Naive thymus-derived CD8-positive, alpha-beta T cell (primary cell): ENCODE results near the gene TFDP2. TPM values are rescaled to one million over a fixed set of nuclear protein-coding genes. Genes with fewer than 3 reads are reported as not detected.
A peak's percentile ranks its signal among the peaks of the same experiment; 100 is the strongest.

ENCODE experiments used
- ATAC-seq, 2 donors: fragments of 150-1000 bp; cut with Tn5 transposase in 1 of 2; sonication (Bioruptor Pico), chemical (Tn5 transposase) in 1 of 2; 1 replicate in 1 of 2; 2 replicates in 1 of 2; pipeline ENCODE4 v1.10.0; 2021; ENCODE audit warnings: mild to moderate bottlenecking in 2 of 2, moderate library complexity in 2 of 2
- POLR2A ChIA-PET: fragments of 350-600 bp; sonication (Branson Sonifier 250); formaldehyde crosslinking; loops from one replicate; lab custom pipeline; 2021; ENCODE audit warnings: antibody characterized with exemption; lab: Charles Lee
- DNase-seq, 10 donors: peaks; one replicate each; pipeline versions ENCODE4 v3.0.0 to v3.0.0-alpha.2; 2020 to 2022
- H3K27ac Mint-ChIP-seq, 10 donors: one replicate each; pipeline ENCODE4 v1.8.0; 2020 to 2022; ENCODE audit warnings: mild to moderate bottlenecking in 10 of 10, mixed read lengths in 10 of 10, moderate library complexity in 4 of 10, inconsistent platforms in 1 of 10
- H3K27me3 Mint-ChIP-seq, 5 donors: one replicate each; pipeline ENCODE4 v1.8.0; 2021 to 2022; ENCODE audit warnings: mixed read lengths in 5 of 5
- H3K36me3 Mint-ChIP-seq, 3 donors: one replicate each; pipeline ENCODE4 v1.8.0; 2020 to 2022; ENCODE audit warnings: mixed read lengths in 3 of 3, mild to moderate bottlenecking in 2 of 3, inconsistent platforms in 1 of 3
- H3K4me1 Mint-ChIP-seq, 4 donors: one replicate each; pipeline ENCODE4 v1.8.0; 2021 to 2022; ENCODE audit warnings: mixed read lengths in 4 of 4
- H3K4me3 Mint-ChIP-seq, 10 donors: one replicate each; pipeline ENCODE4 v1.8.0; 2020 to 2022; ENCODE audit warnings: mild to moderate bottlenecking in 10 of 10, mixed read lengths in 10 of 10, moderate library complexity in 6 of 10, inconsistent platforms in 1 of 10
- H3K9me3 Mint-ChIP-seq, 9 donors: one replicate each; pipeline ENCODE4 v1.8.0; 2020 to 2022; ENCODE audit warnings: mixed read lengths in 9 of 9, mild to moderate bottlenecking in 3 of 9, inconsistent platforms in 1 of 9, moderate library complexity in 1 of 9
- polyA plus RNA-seq, 3 donors: library from polyadenylated mRNA; unstranded; fragments of 300-500 nt; fragmentation: Illumina TruSeq; gene quantifications; one replicate each; pipeline ENCODE4 v1.2.3, GENCODE V29; 2021
- total RNA-seq, 8 experiments: library from RNA in 2 of 8; stranded (reverse) in 2 of 8; gene quantifications; one replicate each; pipeline ENCODE4 v1.2.3 and lab custom pipeline; 2021 to 2026

TFDP2 gene
- total RNA-seq (10 to 100 TPM; 32.1 to 44.3 TPM), polyA plus RNA-seq (10 to 100 TPM; 25.6 to 30.9 (median 27.4) TPM), total RNA-seq (lab: John Stamatoyannopoulos, UW) (21.9 to 72.1 (median 59.0) reads per million in 6 experiments)

GRCh38 chr3:142148792-142149672, at the start of gene TFDP2:
TSS of gene TFDP2 (minus strand) at chr3:142149544. CDS start at chr3:142101749, 47,795 bp downstream.
- Mint-ChIP-seq H3K27me3 (no peaks in the 10 kb centered on the region), H3K4me3 (peak within 1 kb of the TSS; percentile 82 to 95 (median 92)), H3K4me1 (peaks cover 19 to 34% (median 29%) of the 10 kb centered on the region in 4 donors), H3K9me3 (no peaks in the 10 kb centered on the region), H3K27ac (peak within 1 kb of the TSS; percentile 79 to 93 (median 90)), H3K36me3 (no peaks in the 10 kb centered on the region)
- ATAC-seq = peak; percentile 99
- DNase-seq = peak; percentile 74 to 92 (median 82)
- POLR2A ChIA-PET = interaction anchor here (0.5 kb wide), 1 partner anchor 42 kb away, joined by 3 read pairs; no protein-coding TSS in a partner anchor

- H3K4me1 Mint-ChIP-seq = peaks cover 0 to 4% (median 0%) of the 10 kb centered on the region in 4 donors
- no peak overlapping the region for H3K4me3 Mint-ChIP-seq
- H3K36me3 Mint-ChIP-seq = peaks cover 0 to 36% (median 24%) of the 10 kb centered on the region in 3 donors
- POLR2A ChIA-PET = no interaction called here
- DNase-seq (no peak), ATAC-seq (no peak)
- H3K27ac Mint-ChIP-seq = peak overlapping the region in 1 of 10 donors; percentile 33
- no peaks in the 10 kb centered on the region for H3K27me3 Mint-ChIP-seq
- H3K9me3 Mint-ChIP-seq = no peaks in the 10 kb centered on the region
Measured at GRCh38 chr3:142188846-142189245, 39.5 kb upstream of the TFDP2 start.

GRCh38 chr3:142180761-142181362, 31.5 kb upstream of the TFDP2 start:
- no peaks in the 10 kb centered on the region for H3K27me3 Mint-ChIP-seq
- POLR2A ChIA-PET = interaction anchor here (0.6 kb wide), 1 partner anchor 442 kb away, joined by 3 read pairs; no protein-coding TSS in a partner anchor
- peaks cover 0 to 63% (median 26%) of the 10 kb centered on the region in 3 donors for H3K36me3 Mint-ChIP-seq
- no peak overlapping the region for H3K4me3 Mint-ChIP-seq
- peak in 4 of 10 donors; percentile 2 to 16 (median 8) for DNase-seq
- no peak for ATAC-seq
- H3K27ac Mint-ChIP-seq = peak overlapping the region in 2 of 10 donors; percentile 23 to 35
- H3K9me3 Mint-ChIP-seq = no peaks in the 10 kb centered on the region
- H3K4me1 Mint-ChIP-seq = peaks cover 0 to 2% (median 0%) of the 10 kb centered on the region in 4 donors

GRCh38 chr3:142175478-142175877, 26.1 kb upstream of the TFDP2 start:
- no peak overlapping the region for H3K27ac Mint-ChIP-seq
- POLR2A ChIA-PET = no interaction called here
- DNase-seq (no peak), ATAC-seq (no peak)
- no peak overlapping the region for H3K4me3 Mint-ChIP-seq
- H3K27me3 Mint-ChIP-seq = no peaks in the 10 kb centered on the region
- H3K4me1 Mint-ChIP-seq = peaks cover 0 to under 1% (median 0%) of the 10 kb centered on the region in 4 donors
- peaks cover 0 to 51% (median 27%) of the 10 kb centered on the region in 3 donors for H3K36me3 Mint-ChIP-seq
- no peaks in the 10 kb centered on the region for H3K9me3 Mint-ChIP-seq

GRCh38 chr3:142174559-142174958, 25.2 kb upstream of the TFDP2 start:
- Mint-ChIP-seq H3K9me3 (no peaks in the 10 kb centered on the region), H3K4me3 (no peak overlapping the region), H3K4me1 (no peaks in the 10 kb centered on the region), H3K27ac (no peak overlapping the region), H3K36me3 (peaks cover under 1 to 51% (median 27%) of the 10 kb centered on the region in 3 donors), H3K27me3 (no peaks in the 10 kb centered on the region)
- ATAC-seq (no peak), DNase-seq (no peak)
- POLR2A ChIA-PET = no interaction called here

GRCh38 chr3:142168514-142168913, 19.2 kb upstream of the TFDP2 start:
- POLR2A ChIA-PET = no interaction called here
- Mint-ChIP-seq H3K4me3 (no peak overlapping the region), H3K4me1 (no peaks in the 10 kb centered on the region), H3K36me3 (peaks cover 9 to 51% (median 17%) of the 10 kb centered on the region in 3 donors), H3K9me3 (no peaks in the 10 kb centered on the region), H3K27ac (no peak overlapping the region), H3K27me3 (no peaks in the 10 kb centered on the region)
- ATAC-seq (no peak), DNase-seq (no peak)

- POLR2A ChIA-PET = no interaction called here
- Mint-ChIP-seq H3K9me3 (no peaks in the 10 kb centered on the region), H3K4me3 (no peak overlapping the region), H3K27me3 (no peaks in the 10 kb centered on the region), H3K4me1 (no peaks in the 10 kb centered on the region), H3K36me3 (peaks cover 9 to 47% (median 16%) of the 10 kb centered on the region in 3 donors), H3K27ac (no peak overlapping the region)
- ATAC-seq (no peak), DNase-seq (no peak)
Measured at GRCh38 chr3:142165194-142165593, 15.8 kb upstream of the TFDP2 start.

GRCh38 chr3:142159083-142159740, 9.9 kb upstream of the TFDP2 start:
- H3K4me3 Mint-ChIP-seq = no peak overlapping the region
- DNase-seq = no peak
- no peaks in the 10 kb centered on the region for H3K4me1 Mint-ChIP-seq
- H3K9me3 Mint-ChIP-seq = no peaks in the 10 kb centered on the region
- no peak overlapping the region for H3K27ac Mint-ChIP-seq
- peaks cover 0 to 12% (median 3%) of the 10 kb centered on the region in 3 donors for H3K36me3 Mint-ChIP-seq
- POLR2A ChIA-PET = no interaction called here
- ATAC-seq = no peak
- no peaks in the 10 kb centered on the region for H3K27me3 Mint-ChIP-seq

GRCh38 chr3:142154186-142154585, 4.8 kb upstream of the TFDP2 start:
- ATAC-seq (no peak), DNase-seq (no peak)
- peaks cover 0 to 4% (median 2%) of the 10 kb centered on the region in 4 donors for H3K4me1 Mint-ChIP-seq
- H3K27ac Mint-ChIP-seq = no peak overlapping the region
- H3K4me3 Mint-ChIP-seq = no peak overlapping the region
- H3K9me3 Mint-ChIP-seq = no peaks in the 10 kb centered on the region
- no peaks in the 10 kb centered on the region for H3K36me3 Mint-ChIP-seq
- H3K27me3 Mint-ChIP-seq = no peaks in the 10 kb centered on the region
- POLR2A ChIA-PET = no interaction called here

- H3K27me3 Mint-ChIP-seq = no peaks in the 10 kb centered on the region
- H3K36me3 Mint-ChIP-seq = no peaks in the 10 kb centered on the region
- peaks cover 9 to 17% (median 15%) of the 10 kb centered on the region in 4 donors for H3K4me1 Mint-ChIP-seq
- ATAC-seq = no peak
- no peak overlapping the region for H3K4me3 Mint-ChIP-seq
- POLR2A ChIA-PET = no interaction called here
- H3K27ac Mint-ChIP-seq = no peak overlapping the region
- no peaks in the 10 kb centered on the region for H3K9me3 Mint-ChIP-seq
- peak in 1 of 10 donors; percentile 9 for DNase-seq
Measured at GRCh38 chr3:142152384-142152783, 3.0 kb upstream of the TFDP2 start.

- peak overlapping the region in 1 of 10 donors; percentile 3 for H3K27ac Mint-ChIP-seq
- ATAC-seq (no peak), DNase-seq (no peak)
- peaks cover 12 to 22% (median 20%) of the 10 kb centered on the region in 4 donors for H3K4me1 Mint-ChIP-seq
- H3K4me3 Mint-ChIP-seq = no peak overlapping the region
- H3K36me3 Mint-ChIP-seq = no peaks in the 10 kb centered on the region
- no peaks in the 10 kb centered on the region for H3K9me3 Mint-ChIP-seq
- no peaks in the 10 kb centered on the region for H3K27me3 Mint-ChIP-seq
- POLR2A ChIA-PET = no interaction called here
Measured at GRCh38 chr3:142151828-142152227, 2.5 kb upstream of the TFDP2 start.

GRCh38 chr3:142151240-142151639, 1.9 kb upstream of the TFDP2 start:
- Mint-ChIP-seq H3K9me3 (no peaks in the 10 kb centered on the region), H3K4me3 (peak overlapping the region in 2 of 10 donors; percentile 5 to 21), H3K36me3 (no peaks in the 10 kb centered on the region), H3K27me3 (no peaks in the 10 kb centered on the region), H3K27ac (peak overlapping the region in 2 of 10 donors; percentile 20 to 49), H3K4me1 (peaks cover 13 to 25% (median 20%) of the 10 kb centered on the region in 4 donors)
- no peak for ATAC-seq
- POLR2A ChIA-PET = no interaction called here
- DNase-seq = no peak
